Endodermal cell (in vitro differentiated cells): ENCODE measurements around the gene ARGLU1. TPM values are rescaled to one million over a fixed set of nuclear protein-coding genes. Genes with fewer than 3 reads are reported as not detected.

ENCODE experiments used
- DNase-seq: peaks from one replicate; pipeline ENCODE4 v3.0.0-alpha.2; 2017
- H3K27ac ChIP-seq: 2 replicates; pipeline ENCODE4 v1.5.1; 2013; ENCODE audit warnings: mild to moderate bottlenecking, low read depth, low read length, moderate library complexity
- H3K27me3 ChIP-seq: 2 replicates; pipeline ENCODE4 v1.6.1; 2013; ENCODE audit warnings: mild to moderate bottlenecking, low read length, moderate library complexity; ENCODE audit not compliant: insufficient read depth, control insufficient read depth, poor library complexity, severe bottlenecking
- H3K36me3 ChIP-seq: 2 replicates; pipeline ENCODE4 v1.7.0; 2013; ENCODE audit warnings: mild to moderate bottlenecking, low read length, moderate library complexity; ENCODE audit not compliant: control insufficient read depth, insufficient read depth
- H3K4me1 ChIP-seq: one replicate; pipeline ENCODE4 v1.7.0; 2013; ENCODE audit warnings: low read length; ENCODE audit not compliant: control insufficient read depth, insufficient read depth
- H3K4me3 ChIP-seq: 2 replicates; pipeline ENCODE4 v1.5.1; 2013; ENCODE audit warnings: mild to moderate bottlenecking, low read length, moderate library complexity
- H3K9ac ChIP-seq: 2 replicates; pipeline ENCODE4 v1.6.1; 2013; ENCODE audit warnings: mild to moderate bottlenecking, low read length, moderate library complexity; ENCODE audit not compliant: poor library complexity, severe bottlenecking; ENCODE audit errors: extremely low read depth
- H3K9me3 ChIP-seq: 2 replicates; pipeline ENCODE4 v1.6.1; 2013; ENCODE audit warnings: mild to moderate bottlenecking, low read length, moderate library complexity; ENCODE audit not compliant: control insufficient read depth
- H3K27ac Mint-ChIP-seq: 2 replicates; pipeline ENCODE4 v1.8.0; 2020; ENCODE audit warnings: mixed read lengths
- H3K27me3 Mint-ChIP-seq: 2 replicates; pipeline ENCODE4 v1.8.0; 2021; ENCODE audit warnings: mild to moderate bottlenecking, mixed read lengths; ENCODE audit not compliant: insufficient read depth
- H3K36me3 Mint-ChIP-seq: 2 replicates; pipeline ENCODE4 v1.8.0; 2020; ENCODE audit warnings: low read depth, mixed read lengths
- H3K4me1 Mint-ChIP-seq: 2 replicates; pipeline ENCODE4 v1.8.0; 2020; ENCODE audit warnings: mixed read lengths
- H3K4me3 Mint-ChIP-seq: 2 replicates; pipeline ENCODE4 v1.8.0; 2020; ENCODE audit warnings: mild to moderate bottlenecking, moderate library complexity, mixed read lengths
- H3K9me3 Mint-ChIP-seq: 2 replicates; pipeline ENCODE4 v1.8.0; 2020; ENCODE audit warnings: mild to moderate bottlenecking, mixed read lengths
- CTCF ChIP-seq: fragments of 200-600 bp; sonication (generic); conservative IDR thresholded peaks from 2 replicates; pipeline ENCODE4 v1.5.0; 2021; ENCODE audit warnings: antibody characterized with exemption, mild to moderate bottlenecking
- WGBS, 2 experiments: methylation state at CpG; one replicate each; pipeline versions ENCODE4 v1.1.5 to v1.1.7; 2013; ENCODE audit warnings: missing lambda C conversion rate in 2 of 2, mixed read lengths in 1 of 2; ENCODE audit not compliant: insufficient coverage in 1 of 2, insufficient read length in 1 of 2; 5-methylcytosine and 5-hydroxymethylcytosine counted together
- total RNA-seq, 2 donors: library from RNA; stranded (reverse); fragmentation: NEBNext Ultra II Directional in 1 of 2; extraction: Animal tissue kit (Norgen Biotek cat#: 25700) in 1 of 2; gene quantifications; 2 replicates in 1 of 2; 3 replicates in 1 of 2; pipeline ENCODE4 v1.2.1, GENCODE V29; 2021

ARGLU1 gene
- total RNA-seq, 2 donors from 2014 or later = 80.6 to 101 TPM

GRCh38 chr13:106503272-106503671, 64.7 kb downstream of the ARGLU1 start:
- no peaks in the 10 kb centered on the region for H3K27me3 ChIP-seq
- no peaks in the 10 kb centered on the region for H3K27me3 Mint-ChIP-seq
- no peak overlapping the region for H3K4me3 Mint-ChIP-seq
- H3K4me3 ChIP-seq = no peak overlapping the region
- DNase-seq = no peak
- no peak for TF ChIP-seq CTCF
- H3K9me3 ChIP-seq = no peaks in the 10 kb centered on the region
- H3K9me3 Mint-ChIP-seq = no peaks in the 10 kb centered on the region
- no peaks in the 10 kb centered on the region for H3K36me3 ChIP-seq
- H3K27ac Mint-ChIP-seq = no peak overlapping the region
- no peak overlapping the region for H3K9ac ChIP-seq
- peaks cover 4% of the 10 kb centered on the region for H3K4me1 ChIP-seq
- H3K4me1 Mint-ChIP-seq = peaks cover 28% of the 10 kb centered on the region
- no peak overlapping the region for H3K27ac ChIP-seq
- no peaks in the 10 kb centered on the region for H3K36me3 Mint-ChIP-seq
- WGBS, 2 experiments = 91 to 100% methylated on average over 3 to 5 of the region's 5 CpGs

GRCh38 chr13:106500445-106500844, 67.5 kb downstream of the ARGLU1 start:
- WGBS, 2 experiments = 83 to 96% methylated on average over 6 of the region's 6 CpGs
- no peak for TF ChIP-seq CTCF
- Histone ChIP-seq H3K27ac (no peak overlapping the region), H3K27me3 (no peaks in the 10 kb centered on the region), H3K4me3 (no peak overlapping the region), H3K9me3 (no peaks in the 10 kb centered on the region), H3K36me3 (no peaks in the 10 kb centered on the region), H3K9ac (no peak overlapping the region), H3K4me1 (peaks cover 4% of the 10 kb centered on the region)
- no peaks in the 10 kb centered on the region for H3K9me3 Mint-ChIP-seq
- H3K36me3 Mint-ChIP-seq = no peaks in the 10 kb centered on the region
- no peak for DNase-seq
- H3K4me1 Mint-ChIP-seq = peaks cover 47% of the 10 kb centered on the region
- H3K27ac Mint-ChIP-seq = no peak overlapping the region
- H3K4me3 Mint-ChIP-seq = no peak overlapping the region
- H3K27me3 Mint-ChIP-seq = no peaks in the 10 kb centered on the region

- Mint-ChIP-seq H3K27ac (no peak overlapping the region), H3K36me3 (no peaks in the 10 kb centered on the region), H3K9me3 (no peaks in the 10 kb centered on the region), H3K4me3 (no peak overlapping the region), H3K4me1 (peaks cover 48% of the 10 kb centered on the region), H3K27me3 (no peaks in the 10 kb centered on the region)
- no peak overlapping the region for H3K4me3 ChIP-seq
- no peaks in the 10 kb centered on the region for H3K9me3 ChIP-seq
- no peak overlapping the region for H3K9ac ChIP-seq
- H3K4me1 ChIP-seq = peaks cover 4% of the 10 kb centered on the region
- no peak for DNase-seq
- H3K36me3 ChIP-seq = no peaks in the 10 kb centered on the region
- H3K27ac ChIP-seq = no peak overlapping the region
- no peak for TF ChIP-seq CTCF
- 79 to 97% methylated on average over 3 to 4 of the region's 4 CpGs for WGBS, 2 experiments
- H3K27me3 ChIP-seq = no peaks in the 10 kb centered on the region
Observed at GRCh38 chr13:106499896-106500295, 68.0 kb downstream of the ARGLU1 start.
